NCI-H748 treated with DMSO at 0.1 percent for 48 hours (cell line): ENCODE data around the gene LRRC8C.

Source experiments
- DNase-seq: peaks from one replicate; lab custom pipeline; 2025; lab: John Stamatoyannopoulos, UW

LRRC8C gene

DNA sequence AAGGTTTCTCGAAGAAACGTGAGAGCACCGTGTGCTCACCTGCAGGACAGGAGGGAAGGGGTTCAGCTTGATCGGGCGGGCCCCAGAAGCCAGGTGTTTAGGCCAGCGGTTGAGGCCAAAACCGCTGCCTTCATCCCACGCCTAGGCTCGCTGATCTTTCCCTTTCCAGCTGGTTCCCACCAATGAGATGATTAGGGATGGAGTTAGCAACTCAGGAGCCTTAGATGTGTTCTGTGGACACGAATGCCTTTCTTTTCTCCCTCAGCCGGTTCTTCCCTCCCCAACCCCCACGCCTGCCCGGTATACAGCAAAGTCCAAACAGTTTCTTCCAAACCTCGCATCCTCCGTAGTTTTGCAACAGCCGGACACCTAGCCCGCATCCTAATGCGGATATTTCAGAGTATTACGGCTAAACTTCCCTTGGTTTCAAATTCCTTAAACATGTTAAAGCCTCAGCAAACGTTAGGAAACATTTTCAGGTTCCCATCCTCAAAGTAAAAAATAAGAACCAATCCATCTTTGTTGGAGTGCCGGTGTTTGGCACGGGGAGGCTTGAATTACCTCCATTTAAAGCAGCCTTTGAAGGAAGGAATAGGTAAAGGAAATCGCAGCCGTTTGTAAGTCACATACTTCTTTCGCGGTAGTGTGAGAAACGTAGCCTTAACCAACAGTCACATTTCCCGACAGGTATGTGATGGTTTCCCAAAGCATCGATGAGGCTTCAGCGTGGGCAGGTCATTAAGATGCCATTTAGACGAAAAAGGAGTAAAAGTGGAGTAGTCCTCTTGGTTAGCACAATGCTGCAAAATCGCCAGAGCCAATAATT is 1.1 kb downstream of the LRRC8C start:
- no peak for DNase-seq

DNA sequence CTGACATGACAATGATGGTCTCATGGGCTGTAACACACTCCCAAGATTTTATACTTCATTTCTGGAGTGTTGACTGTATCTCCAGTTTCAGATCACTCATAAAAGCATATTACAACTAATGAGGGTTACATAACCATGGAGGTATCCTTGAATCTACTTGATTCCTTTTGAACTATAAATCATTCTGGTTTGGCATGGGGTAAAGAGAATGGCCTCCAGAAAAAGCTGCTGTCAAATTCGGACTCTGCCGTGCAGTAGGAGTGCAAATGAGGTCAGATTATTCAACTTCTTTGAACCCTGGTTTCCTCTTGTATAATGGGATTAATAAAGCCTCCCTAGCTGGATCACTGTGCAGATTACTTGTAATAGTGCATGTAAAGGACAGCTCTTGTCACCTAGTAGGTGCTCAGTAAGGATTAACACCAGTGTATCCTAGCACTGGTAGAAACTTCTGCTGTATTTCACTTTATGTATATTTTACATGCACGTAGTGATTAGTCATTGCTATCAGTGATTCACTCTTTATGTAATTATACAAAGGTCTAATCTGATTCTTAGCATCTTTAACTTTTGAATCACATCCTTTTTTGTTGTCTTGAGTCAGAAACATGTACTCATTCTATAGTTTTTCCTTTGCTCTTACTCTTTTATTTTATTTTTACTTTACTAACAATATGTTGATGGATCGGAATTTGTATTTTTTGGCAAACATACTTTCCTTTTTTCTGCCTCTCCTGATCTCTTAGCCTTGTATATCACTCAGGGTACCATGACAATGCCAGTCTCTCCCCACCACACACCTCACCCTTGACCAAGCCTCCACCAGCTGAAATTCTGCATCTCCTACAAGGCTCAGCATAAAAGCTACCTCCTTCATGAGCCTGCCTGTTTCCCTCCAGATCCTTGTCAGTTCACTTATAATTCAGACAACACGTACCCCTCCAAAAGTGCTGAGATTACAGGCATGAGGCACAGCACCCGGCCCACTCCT is 3.2 kb downstream of the LRRC8C start:
- no peak for DNase-seq

DNA sequence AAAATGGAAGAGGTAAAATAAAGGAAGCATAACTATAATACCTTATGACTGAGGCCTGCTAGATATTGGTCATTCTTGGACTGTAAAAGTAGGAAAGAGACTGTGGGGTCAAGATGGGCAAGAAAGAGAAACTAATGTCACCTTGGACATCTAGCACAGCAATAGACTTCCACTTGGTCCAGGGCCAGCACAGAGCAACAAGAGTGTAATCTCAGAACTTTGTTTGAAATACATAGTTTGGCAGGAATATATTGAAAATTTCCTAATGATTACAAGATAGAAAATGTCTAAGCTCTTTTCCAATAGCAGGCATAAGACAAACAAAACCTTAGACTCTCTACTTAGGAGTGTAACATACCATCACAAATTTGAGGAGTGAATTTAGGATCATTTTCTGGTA is 4.6 kb downstream of the LRRC8C start:
- DNase-seq, result no peak

DNA sequence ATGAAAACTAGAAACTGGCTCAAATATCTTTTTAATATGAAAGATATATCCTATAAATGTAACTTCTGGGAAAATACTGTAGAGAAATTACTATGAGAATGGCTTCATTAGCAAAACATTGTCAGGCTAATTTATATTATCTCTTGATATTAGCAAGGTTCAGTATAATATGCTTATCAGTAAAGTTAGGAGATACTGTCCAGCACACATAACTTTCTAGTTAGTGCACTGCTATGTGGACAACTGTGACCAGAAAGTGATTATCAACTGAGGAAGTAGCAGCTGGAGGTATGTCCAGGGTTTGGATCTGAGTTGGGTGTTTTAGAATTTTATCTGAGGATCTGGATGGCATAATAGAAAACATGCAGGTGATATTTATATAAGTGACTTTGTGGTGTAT is 7.5 kb downstream of the LRRC8C start:
- DNase-seq, result no peak

DNA sequence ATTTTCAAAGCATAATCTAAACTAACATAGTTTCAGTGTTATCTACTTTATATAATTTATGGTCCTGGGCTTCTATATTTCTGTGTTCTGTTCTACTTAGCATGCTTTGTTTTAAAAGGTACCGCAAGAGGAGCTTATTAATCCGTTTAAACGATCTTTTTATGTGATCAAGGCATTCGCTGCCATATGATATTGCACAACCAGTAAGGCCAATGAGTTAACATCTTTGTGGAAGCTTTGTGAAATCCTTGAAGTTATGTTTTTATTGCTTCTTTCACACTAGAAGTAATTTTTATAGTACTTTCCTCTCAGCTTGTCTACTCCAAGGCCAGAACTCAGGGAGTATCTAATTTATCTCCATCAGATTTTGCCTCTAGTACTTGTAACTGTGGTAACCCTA is 8.9 kb downstream of the LRRC8C start:
- DNase-seq, result no peak

DNA sequence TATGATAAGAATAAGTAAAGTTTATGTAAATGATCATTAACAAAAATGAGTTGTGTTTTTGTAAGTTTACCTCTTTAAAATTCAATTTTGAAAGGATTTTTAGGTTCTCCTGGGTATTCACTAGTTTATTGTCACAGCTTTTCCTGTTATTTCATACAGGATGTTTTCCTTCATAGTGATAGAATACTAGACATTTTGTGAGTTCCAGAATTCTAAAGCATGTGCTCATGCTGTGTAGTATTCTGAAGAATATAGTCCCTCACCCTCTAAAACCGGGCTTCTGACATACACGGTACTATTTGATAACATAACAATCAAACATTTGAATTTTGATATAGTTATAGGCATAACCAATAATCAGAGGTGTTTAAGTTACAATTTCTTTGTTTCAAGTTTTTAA is 10.7 kb downstream of the LRRC8C start:
- no peak for DNase-seq

DNA sequence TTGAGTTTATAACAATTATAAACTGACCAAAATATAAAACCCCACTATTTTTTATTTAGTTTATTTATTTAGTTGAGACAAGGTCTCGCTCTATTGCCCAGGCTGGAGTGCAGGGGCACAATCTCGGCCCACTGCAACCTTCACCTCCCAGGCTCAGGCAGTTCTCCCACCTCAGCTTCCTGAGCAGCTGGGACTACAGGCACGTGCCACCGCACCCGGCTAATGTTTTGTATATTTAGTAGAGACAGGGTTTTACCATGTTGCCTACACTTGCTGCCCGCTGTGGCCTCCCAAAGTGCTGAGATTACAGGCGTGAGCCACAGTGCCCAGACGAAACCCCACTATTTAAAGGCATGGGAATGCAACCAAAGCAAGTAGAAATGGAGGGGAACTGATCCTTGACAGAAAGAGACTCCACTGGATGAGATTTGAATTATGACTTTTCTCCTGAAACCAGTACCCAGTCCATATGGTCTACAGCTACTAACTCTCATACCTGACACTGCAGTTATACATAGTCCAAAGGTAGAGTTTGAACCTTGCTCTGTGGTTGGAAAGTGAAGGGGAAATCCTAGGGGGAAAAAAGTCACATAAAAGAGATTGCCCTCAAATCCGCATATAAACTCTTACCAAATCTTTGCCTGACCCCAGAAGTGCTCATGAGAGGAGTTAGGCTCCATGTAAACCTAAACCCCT is 11.3 kb downstream of the LRRC8C start:
- no peak for DNase-seq

- no peak for DNase-seq
Measured at GRCh38 chr1:89646259-89646658, 13.3 kb downstream of the LRRC8C start.

DNA sequence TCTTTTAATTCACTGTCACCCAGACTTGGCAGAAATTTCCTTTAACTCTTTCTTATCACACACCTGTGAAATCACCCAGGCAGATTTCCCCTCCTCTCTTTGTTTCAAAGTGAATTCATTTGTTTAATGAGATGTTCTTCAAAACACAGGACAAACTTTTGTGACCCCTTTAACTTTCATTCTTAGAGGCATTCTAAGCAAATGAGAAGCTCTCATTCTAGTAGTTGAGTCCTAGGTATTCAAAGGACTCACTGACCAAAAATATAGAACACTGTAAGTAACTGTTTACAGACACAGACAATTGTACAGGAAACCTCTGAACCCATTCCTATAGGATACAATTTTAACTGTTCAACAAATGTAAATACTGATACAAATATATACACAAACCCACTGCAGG is 16.9 kb downstream of the LRRC8C start:
- DNase-seq, result no peak

- DNase-seq, result no peak
Measured at GRCh38 chr1:89652373-89652772, 19.5 kb downstream of the LRRC8C start.

DNA sequence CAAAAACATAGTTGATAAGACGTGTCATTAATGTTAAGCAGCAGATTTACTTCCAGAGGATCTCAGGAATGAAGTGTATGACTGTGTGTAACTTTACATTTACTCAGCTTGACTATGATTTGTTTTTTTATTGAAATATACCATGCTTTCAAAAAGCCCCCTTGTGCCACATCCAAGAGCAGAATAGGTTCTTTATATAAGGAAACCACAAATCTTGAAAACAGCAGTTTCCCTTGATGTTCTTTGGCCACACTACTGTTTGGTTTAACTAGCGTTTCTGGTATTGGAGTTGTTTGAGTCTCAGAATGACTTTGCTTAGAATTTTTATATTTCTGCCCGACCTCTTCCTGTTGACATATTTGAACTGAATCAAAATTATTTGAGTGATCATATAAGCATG is 25.0 kb downstream of the LRRC8C start:
- DNase-seq, result no peak

GRCh38 chr1:89659322-89660081 is 26.6 kb downstream of the LRRC8C start:
- no peak for DNase-seq

DNA sequence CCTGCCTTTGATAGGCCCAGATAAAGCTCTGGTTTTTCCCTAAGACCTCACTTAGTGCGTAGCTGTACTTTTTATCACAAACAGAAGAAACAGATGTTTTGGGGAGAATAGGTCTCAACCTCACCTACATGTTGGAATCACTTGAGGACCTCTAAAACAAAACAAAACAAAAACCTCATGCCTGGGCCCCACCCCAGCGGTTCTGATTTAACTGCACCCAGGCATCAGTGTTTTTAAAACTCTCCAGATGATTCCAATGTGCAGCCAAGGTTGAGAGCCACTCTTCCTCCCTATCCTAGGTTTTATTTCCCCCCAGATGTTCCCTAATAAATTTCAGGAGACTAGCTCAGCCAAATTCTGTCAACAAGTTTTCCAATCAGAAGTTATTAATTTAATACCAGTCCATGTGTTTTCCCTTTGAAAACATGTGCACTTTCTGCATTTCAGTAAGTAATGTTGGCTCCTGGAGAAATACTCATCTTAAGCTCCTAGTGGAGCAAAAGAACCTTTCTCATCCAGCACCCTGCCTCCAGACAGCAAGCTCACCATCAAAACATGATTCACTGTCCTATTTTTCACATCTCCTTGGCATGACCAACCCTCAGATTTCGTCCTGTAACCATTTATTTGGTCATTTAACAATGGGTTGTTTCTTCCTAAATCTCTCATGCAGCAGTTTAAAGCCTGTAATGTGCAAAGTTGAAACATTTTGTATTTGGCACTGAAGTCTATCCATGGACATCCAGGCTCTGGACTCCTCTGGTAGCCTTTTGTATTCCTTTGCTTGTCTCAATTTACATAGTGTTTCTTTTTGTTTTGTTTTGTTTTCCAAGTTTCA is 27.5 kb downstream of the LRRC8C start:
- DNase-seq, result no peak

DNA sequence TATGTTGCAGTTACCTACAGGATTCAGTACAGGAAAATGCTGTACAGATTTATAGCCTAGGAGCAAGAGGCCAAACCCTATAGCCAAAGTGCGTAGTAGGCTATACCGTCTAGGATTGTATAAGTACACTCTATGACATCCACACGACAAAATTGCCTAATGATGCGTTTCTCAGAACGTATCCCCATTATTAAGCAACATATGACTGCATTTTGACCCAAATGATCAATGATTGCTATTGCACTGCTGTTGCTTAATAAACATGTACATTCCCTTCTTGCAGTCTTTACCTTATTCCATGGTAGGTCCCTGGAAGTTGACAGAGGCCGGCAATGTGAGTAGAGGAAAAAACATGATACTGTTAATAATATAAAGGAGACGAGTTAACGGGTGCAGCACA is 33.0 kb downstream of the LRRC8C start:
- no peak for DNase-seq

- DNase-seq, result no peak
Measured at GRCh38 chr1:89666640-89667039, 33.7 kb downstream of the LRRC8C start.

- DNase-seq, result no peak
Measured at GRCh38 chr1:89667691-89668090, 34.8 kb downstream of the LRRC8C start.

GRCh38 chr1:89668961-89669360 is 36.0 kb downstream of the LRRC8C start:
- no peak for DNase-seq

- DNase-seq, result no peak
Measured at GRCh38 chr1:89669441-89669840, 36.5 kb downstream of the LRRC8C start.

DNA sequence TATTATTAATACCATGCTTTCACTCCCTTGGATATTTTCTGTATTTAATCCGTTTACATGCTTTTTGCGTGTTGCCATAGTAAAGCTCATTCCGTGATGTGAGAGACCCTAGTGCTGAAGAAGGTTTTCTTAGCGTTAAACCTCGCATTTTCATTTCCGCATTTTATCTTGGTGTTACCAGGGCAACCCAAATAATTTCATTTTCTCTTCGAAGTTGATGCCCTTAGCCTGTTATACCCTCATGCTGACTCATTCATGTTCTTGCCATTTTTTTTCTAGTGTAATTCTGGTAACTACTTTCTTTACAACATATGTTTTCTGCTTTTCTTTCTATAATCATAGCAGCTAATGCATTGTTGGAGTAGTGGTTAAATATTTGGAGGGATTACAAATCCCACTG is 37.2 kb downstream of the LRRC8C start:
- DNase-seq, result no peak

GRCh38 chr1:89670711-89671110 is 37.8 kb downstream of the LRRC8C start:
- DNase-seq, result no peak
